Stimulated activated effector memory CD8-positive, alpha-beta T cell treated with anti-CD3 and anti-CD28 coated beads, Interleukin-12 subunit alpha, Interleukin-12 subunit beta, amount 100 ng/mL, for 72 hours (primary cell): Measurements from ENCODE around the gene GABRB2.
"Not testable (repeated sequence)": the region's sequence is repeated elsewhere in the genome, so short reads cannot be mapped to it uniquely, and the experiment has no call there.

Experiments used
- ATAC-seq: fragments of 150-1000 bp; cut with Tn5 transposase; 2 replicates; pipeline ENCODE4 v1.10.0; 2021
- DNase-seq, 2 donors: peaks; one replicate each; pipeline ENCODE4 v3.0.0; 2021 to 2022; ENCODE audit warnings: low spot score in 2 of 2
- H3K27ac Mint-ChIP-seq: one replicate; pipeline ENCODE4 v1.8.0; 2022; ENCODE audit warnings: mild to moderate bottlenecking, mixed read lengths
- H3K36me3 Mint-ChIP-seq: one replicate; pipeline ENCODE4 v1.8.0; 2022; ENCODE audit warnings: mild to moderate bottlenecking, mixed read lengths
- H3K4me1 Mint-ChIP-seq: one replicate; pipeline ENCODE4 v1.8.0; 2022; ENCODE audit warnings: mixed read lengths
- H3K4me3 Mint-ChIP-seq: one replicate; pipeline ENCODE4 v1.8.0; 2022; ENCODE audit warnings: mild to moderate bottlenecking, mixed read lengths
- H3K9me3 Mint-ChIP-seq: one replicate; pipeline ENCODE4 v1.8.0; 2022; ENCODE audit warnings: mixed read lengths

GABRB2 gene

DNA sequence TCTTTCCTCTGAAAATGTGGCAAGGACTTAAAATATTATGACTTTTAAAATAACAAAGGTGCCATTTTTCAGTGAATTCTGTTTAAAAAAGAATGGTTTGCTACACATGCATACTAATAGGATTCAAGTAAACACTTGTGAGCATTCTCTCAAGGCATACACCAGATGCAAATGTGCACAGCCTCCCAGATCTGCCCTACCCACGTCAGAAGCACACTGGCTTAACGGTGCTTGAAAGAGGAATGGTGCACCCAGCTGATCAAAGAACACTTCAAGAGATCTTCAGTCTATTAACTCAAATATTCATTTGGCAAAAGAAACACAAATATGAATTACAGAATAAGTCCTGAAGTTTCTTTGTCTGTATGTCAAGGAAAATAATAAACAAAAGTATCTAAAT lies 15.8 kb downstream of the GABRB2 start:
- DNase-seq (no peak), ATAC-seq (no peak)
- Mint-ChIP-seq H3K27ac (no peak overlapping the region), H3K36me3 (no peaks in the 10 kb centered on the region), H3K9me3 (peaks cover 9% of the 10 kb centered on the region), H3K4me1 (no peaks in the 10 kb centered on the region), H3K4me3 (no peak overlapping the region)

- Mint-ChIP-seq H3K4me3 (no peak overlapping the region), H3K9me3 (peaks cover 17% of the 10 kb centered on the region), H3K27ac (no peak overlapping the region), H3K36me3 (no peaks in the 10 kb centered on the region), H3K4me1 (no peaks in the 10 kb centered on the region)
- ATAC-seq, result no peak
- no peak for DNase-seq
Measured at GRCh38 chr5:161513942-161514341, 32.6 kb downstream of the GABRB2 start.

GRCh38 chr5:161507591-161507990 lies 38.9 kb downstream of the GABRB2 start:
- no peak overlapping the region for H3K27ac Mint-ChIP-seq
- no peak overlapping the region for H3K4me3 Mint-ChIP-seq
- DNase-seq (no peak), ATAC-seq (no peak)
- peaks cover 11% of the 10 kb centered on the region for H3K9me3 Mint-ChIP-seq
- no peaks in the 10 kb centered on the region for H3K4me1 Mint-ChIP-seq
- no peaks in the 10 kb centered on the region for H3K36me3 Mint-ChIP-seq

DNA sequence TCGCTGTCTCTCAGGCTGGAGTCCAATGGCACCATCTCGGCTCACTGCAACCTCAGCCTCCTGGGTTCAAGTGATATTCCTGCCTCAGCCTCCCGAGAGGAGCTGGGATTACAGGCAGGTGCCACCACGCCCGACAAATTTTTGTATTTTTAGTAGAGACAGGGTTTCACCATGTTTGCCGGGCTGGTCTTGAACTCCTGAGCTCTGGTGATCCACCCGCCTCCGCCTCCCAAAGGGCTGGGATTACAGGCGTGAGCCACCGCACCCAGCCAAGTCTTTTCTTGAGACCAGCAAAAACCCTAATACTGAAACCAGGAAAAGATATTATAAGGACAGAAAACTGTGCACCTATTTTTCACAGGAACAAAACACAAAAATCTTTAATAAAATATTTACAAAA lies 41.4 kb downstream of the GABRB2 start:
- H3K9me3 Mint-ChIP-seq, H3K36me3 Mint-ChIP-seq, H3K27ac Mint-ChIP-seq, DNase-seq, H3K4me1 Mint-ChIP-seq, H3K4me3 Mint-ChIP-seq, ATAC-seq: not testable (repeated sequence)

DNA sequence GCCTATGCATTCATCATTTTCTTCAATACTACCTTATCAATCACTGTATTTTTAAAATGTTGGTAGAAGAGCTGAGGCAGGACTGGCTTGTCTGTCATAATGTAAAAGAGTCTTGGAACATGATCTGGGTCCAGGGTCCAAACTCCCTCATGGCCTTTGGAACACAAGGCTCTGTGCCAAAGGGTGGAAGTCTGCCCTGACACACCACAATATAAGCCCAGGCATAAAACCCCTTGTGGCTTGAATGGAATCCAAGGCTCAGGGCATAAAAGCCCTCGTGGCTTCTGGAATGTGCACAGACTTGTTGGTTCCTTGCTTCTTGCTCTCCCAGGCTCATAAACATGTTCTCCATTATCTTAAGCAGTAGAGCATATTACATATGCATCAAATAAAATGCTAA lies 48.0 kb downstream of the GABRB2 start:
- DNase-seq (no peak), ATAC-seq (no peak)
- H3K9me3 Mint-ChIP-seq, result peaks cover 9% of the 10 kb centered on the region
- no peak overlapping the region for H3K4me3 Mint-ChIP-seq
- no peaks in the 10 kb centered on the region for H3K4me1 Mint-ChIP-seq
- no peaks in the 10 kb centered on the region for H3K36me3 Mint-ChIP-seq
- H3K27ac Mint-ChIP-seq, result no peak overlapping the region

GRCh38 chr5:161483721-161484120 lies 62.8 kb downstream of the GABRB2 start:
- no peak overlapping the region for H3K27ac Mint-ChIP-seq
- H3K9me3 Mint-ChIP-seq, result no peaks in the 10 kb centered on the region
- H3K4me1 Mint-ChIP-seq, result no peaks in the 10 kb centered on the region
- DNase-seq (no peak), ATAC-seq (no peak)
- no peaks in the 10 kb centered on the region for H3K36me3 Mint-ChIP-seq
- H3K4me3 Mint-ChIP-seq, result no peak overlapping the region

GRCh38 chr5:161481922-161482321 lies 64.6 kb downstream of the GABRB2 start:
- ATAC-seq (no peak), DNase-seq (no peak)
- H3K4me3 Mint-ChIP-seq, result no peak overlapping the region
- H3K9me3 Mint-ChIP-seq, result no peaks in the 10 kb centered on the region
- H3K4me1 Mint-ChIP-seq, result no peaks in the 10 kb centered on the region
- no peak overlapping the region for H3K27ac Mint-ChIP-seq
- H3K36me3 Mint-ChIP-seq, result no peaks in the 10 kb centered on the region

GRCh38 chr5:161471211-161471950 lies 75.1 kb downstream of the GABRB2 start:
- DNase-seq, result no peak
- no peak for ATAC-seq
- H3K27ac Mint-ChIP-seq, result no peak overlapping the region
- H3K4me3 Mint-ChIP-seq, result no peak overlapping the region
- H3K36me3 Mint-ChIP-seq, result no peaks in the 10 kb centered on the region
- H3K9me3 Mint-ChIP-seq, result peaks cover 16% of the 10 kb centered on the region
- H3K4me1 Mint-ChIP-seq, result no peaks in the 10 kb centered on the region

- no peak overlapping the region for H3K4me3 Mint-ChIP-seq
- DNase-seq (no peak), ATAC-seq (no peak)
- no peaks in the 10 kb centered on the region for H3K36me3 Mint-ChIP-seq
- no peak overlapping the region for H3K27ac Mint-ChIP-seq
- peaks cover 14% of the 10 kb centered on the region for H3K9me3 Mint-ChIP-seq
- H3K4me1 Mint-ChIP-seq, result no peaks in the 10 kb centered on the region
Measured at GRCh38 chr5:161467703-161468102, 78.8 kb downstream of the GABRB2 start.

GRCh38 chr5:161460741-161461140 lies 85.8 kb downstream of the GABRB2 start:
- ATAC-seq (no peak), DNase-seq (no peak)
- peaks cover 3% of the 10 kb centered on the region for H3K9me3 Mint-ChIP-seq
- no peaks in the 10 kb centered on the region for H3K36me3 Mint-ChIP-seq
- no peaks in the 10 kb centered on the region for H3K4me1 Mint-ChIP-seq
- H3K4me3 Mint-ChIP-seq, result no peak overlapping the region
- H3K27ac Mint-ChIP-seq, result no peak overlapping the region

DNA sequence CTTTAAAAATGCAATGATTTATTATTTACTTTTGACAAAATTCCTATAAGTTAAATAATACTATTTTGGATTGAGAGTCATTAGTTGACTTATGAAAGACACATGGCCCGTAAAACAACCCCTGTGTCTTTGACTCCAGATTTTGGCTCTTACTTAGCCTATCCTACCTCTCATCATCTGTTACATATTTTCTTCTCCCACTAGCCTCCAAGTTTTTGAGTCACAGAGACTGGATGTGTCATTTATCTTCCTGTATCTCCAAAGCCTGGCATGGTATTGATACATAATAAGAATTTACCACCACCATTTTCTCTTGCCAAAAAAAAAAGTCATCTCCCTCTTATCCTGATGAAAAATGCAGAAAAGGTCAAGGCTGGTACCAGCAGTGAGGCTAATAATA lies 99.9 kb downstream of the GABRB2 start:
- Mint-ChIP-seq H3K4me3 (no peak overlapping the region), H3K36me3 (no peaks in the 10 kb centered on the region), H3K27ac (no peak overlapping the region), H3K4me1 (no peaks in the 10 kb centered on the region), H3K9me3 (peaks cover 7% of the 10 kb centered on the region)
- no peak for DNase-seq
- no peak for ATAC-seq

- peaks cover 23% of the 10 kb centered on the region for H3K9me3 Mint-ChIP-seq
- H3K4me1 Mint-ChIP-seq, result no peaks in the 10 kb centered on the region
- no peaks in the 10 kb centered on the region for H3K36me3 Mint-ChIP-seq
- no peak overlapping the region for H3K4me3 Mint-ChIP-seq
- no peak for ATAC-seq
- no peak for DNase-seq
- H3K27ac Mint-ChIP-seq, result no peak overlapping the region
Measured at GRCh38 chr5:161442471-161442870, 104.1 kb downstream of the GABRB2 start.

DNA sequence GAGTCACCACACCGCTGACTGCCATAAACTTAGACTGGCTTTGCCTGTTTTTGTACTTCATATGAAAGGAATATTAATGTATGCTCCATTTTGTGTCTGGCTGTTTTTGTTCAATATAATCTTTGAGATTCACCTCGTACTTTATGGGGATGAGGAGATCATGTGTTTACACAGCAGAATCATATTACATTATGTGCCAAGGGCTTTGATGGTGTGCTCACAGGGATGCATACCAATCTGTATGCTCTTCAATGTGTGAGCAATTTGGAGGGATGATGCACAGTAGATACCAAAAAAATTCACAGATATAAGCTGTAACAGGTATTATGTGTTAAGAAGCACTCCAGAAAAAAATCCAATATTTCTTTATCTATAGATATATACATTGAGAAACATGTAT lies 113.7 kb downstream of the GABRB2 start:
- H3K36me3 Mint-ChIP-seq, result no peaks in the 10 kb centered on the region
- H3K27ac Mint-ChIP-seq, result no peak overlapping the region
- peaks cover 10% of the 10 kb centered on the region for H3K9me3 Mint-ChIP-seq
- no peaks in the 10 kb centered on the region for H3K4me1 Mint-ChIP-seq
- ATAC-seq, result no peak
- no peak overlapping the region for H3K4me3 Mint-ChIP-seq
- no peak for DNase-seq

GRCh38 chr5:161431963-161432362 lies 114.6 kb downstream of the GABRB2 start:
- ATAC-seq, result no peak
- Mint-ChIP-seq H3K9me3 (peaks cover 10% of the 10 kb centered on the region), H3K36me3 (no peaks in the 10 kb centered on the region), H3K4me3 (no peak overlapping the region), H3K4me1 (no peaks in the 10 kb centered on the region), H3K27ac (no peak overlapping the region)
- no peak for DNase-seq

GRCh38 chr5:161421067-161421466 lies 125.5 kb downstream of the GABRB2 start:
- Mint-ChIP-seq H3K27ac (no peak overlapping the region), H3K4me1 (no peaks in the 10 kb centered on the region), H3K36me3 (no peaks in the 10 kb centered on the region), H3K4me3 (no peak overlapping the region), H3K9me3 (peaks cover 6% of the 10 kb centered on the region)
- DNase-seq, result no peak
- ATAC-seq, result no peak

- ATAC-seq, result no peak
- no peak overlapping the region for H3K27ac Mint-ChIP-seq
Measured at GRCh38 chr5:161420521-161420920, 126.0 kb downstream of the GABRB2 start.

GRCh38 chr5:161414896-161415295 lies 131.6 kb downstream of the GABRB2 start:
- DNase-seq, result no peak
- Mint-ChIP-seq H3K36me3 (no peaks in the 10 kb centered on the region), H3K4me3 (no peak overlapping the region), H3K27ac (no peak overlapping the region), H3K4me1 (no peaks in the 10 kb centered on the region), H3K9me3 (peaks cover 11% of the 10 kb centered on the region)
- no peak for ATAC-seq

More at GRCh38 chr5:161420521-161420920, 126.0 kb downstream of the GABRB2 start:
- no peaks in the 10 kb centered on the region for H3K4me1 Mint-ChIP-seq
- H3K9me3 Mint-ChIP-seq, result peaks cover 6% of the 10 kb centered on the region
- H3K36me3 Mint-ChIP-seq, result no peaks in the 10 kb centered on the region
- H3K4me3 Mint-ChIP-seq, result no peak overlapping the region
- DNase-seq, result no peak
